Stimulated activated CD8-positive, alpha-beta memory T cell treated with anti-CD3 and anti-CD28 coated beads, Interleukin-15, amount 100 ng/mL, for 48 hours (primary cell): ENCODE measurements around the gene SLC35F4.

Experiments used
- DNase-seq, 2 donors: peaks; one replicate each; pipeline ENCODE4 v3.0.0-alpha.2; 2020; ENCODE audit warnings: low read depth in 2 of 2

The SLC35F4 gene

DNA sequence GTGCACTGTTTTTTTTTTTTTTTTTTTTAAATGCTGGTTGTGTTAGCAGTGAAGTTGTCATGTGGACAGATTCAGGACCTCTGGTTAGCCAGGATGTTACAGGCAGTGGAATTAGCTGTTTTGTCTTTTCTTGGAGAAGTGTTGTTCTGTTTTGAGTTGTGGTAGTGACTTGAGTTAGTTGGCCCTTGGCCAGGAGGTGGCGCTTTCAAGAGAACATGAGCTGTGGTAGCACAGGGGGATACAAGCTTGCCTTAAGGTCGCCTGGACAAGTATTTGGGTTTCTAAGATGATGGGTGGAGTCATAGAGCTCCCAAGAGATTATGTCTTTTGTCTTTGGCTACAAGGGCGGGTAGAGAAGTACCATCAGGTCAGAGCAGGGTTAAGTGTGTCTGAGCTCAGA lies 338.9 kb downstream of the SLC35F4 start:
- no peak for DNase-seq

GRCh38 chr14:57519043-57519442 lies 346.8 kb downstream of the SLC35F4 start:
- no peak for DNase-seq
